ENCODE measurements around the gene CADM2. TPM values are rescaled to one million over a fixed set of nuclear protein-coding genes. Genes with fewer than 3 reads are reported as not detected.

Gene CADM2
- total and polyA plus RNA-seq, 2 donors (not counting 3 experiments of a cell fraction or from before 2014, with no cell fraction given): not detected

DNA sequence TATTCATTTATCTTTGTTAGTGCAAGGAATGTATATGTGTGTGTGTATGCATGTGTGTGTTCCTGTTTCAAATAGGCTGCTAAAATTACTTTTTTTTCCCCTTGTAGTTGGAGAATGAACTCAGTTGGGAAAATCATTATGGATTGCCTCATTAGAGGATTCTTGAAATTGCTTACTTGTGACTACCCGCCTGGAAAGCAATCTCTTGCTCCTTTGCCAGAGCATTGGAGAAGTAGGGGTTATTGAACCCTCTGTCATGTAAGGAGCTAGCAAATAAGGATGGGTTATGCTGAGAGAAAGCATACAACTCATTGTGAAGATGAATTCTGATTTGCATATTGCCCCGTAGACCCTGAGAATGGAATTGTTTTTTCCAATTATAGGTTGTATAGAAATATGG lies 474.5 kb downstream of the CADM2 start:
- Histone ChIP-seq H3K36me3 (ENCODE audit: control insufficient read depth in 2 of 2, extremely low read depth in 1 of 2, insufficient read depth in 2 of 2, low read length in 2 of 2) (no peaks in the 10 kb centered on the region), H3K9me3 (replicated peaks; ENCODE audit: control insufficient read depth, insufficient read depth, low read length) (no peaks in the 10 kb centered on the region), H3K4me3 (replicated peaks in 1 of 3; ENCODE audit: insufficient read depth in 1 of 3, low read depth in 1 of 3, low read length in 3 of 3) (no peak overlapping the region), H3K4me2 (ENCODE audit: insufficient read depth, low read length) (no peak overlapping the region), H3K27me3 (ENCODE audit: control insufficient read depth in 2 of 2, insufficient read depth in 2 of 2, low read length in 2 of 2) (no peaks in the 10 kb centered on the region), H3K4me1 (ENCODE audit: control insufficient read depth, extremely low read depth, insufficient read depth, low read length) (no peaks in the 10 kb centered on the region), H3K79me2 (ENCODE audit: control insufficient read depth, insufficient read depth, low read length) (no peaks in the 10 kb centered on the region), H3K9me1 (replicated peaks; ENCODE audit: control insufficient read depth, extremely low read depth, insufficient read depth, low read length) (no peaks in the 10 kb centered on the region), H2AFZ (ENCODE audit: low read depth, low read length) (no peak overlapping the region), H3K27ac (ENCODE audit: insufficient read depth, low read depth, low read length) (no peak overlapping the region), H3K9ac (replicated peaks; ENCODE audit: extremely low read depth, insufficient read depth, low read length) (no peak overlapping the region), H4K20me1 (replicated peaks; ENCODE audit: control insufficient read depth, extremely low read depth, insufficient read depth, low read length) (no peaks in the 10 kb centered on the region)
- FAIRE-seq (no peak), DNase-seq (ENCODE audit: low read depth, low spot score) (no peak)
- no TSS peak for BruUV-seq (replicated peaks)
- no peak for TF ChIP-seq MYC (IDR thresholded peaks at IDR 0.05; ENCODE audit: low read depth, low read length)
- no peak for TF ChIP-seq POLR2A (IDR thresholded peaks at IDR 0.05; ENCODE audit: low read depth, low read length)
- TF ChIP-seq, protein P1, sequence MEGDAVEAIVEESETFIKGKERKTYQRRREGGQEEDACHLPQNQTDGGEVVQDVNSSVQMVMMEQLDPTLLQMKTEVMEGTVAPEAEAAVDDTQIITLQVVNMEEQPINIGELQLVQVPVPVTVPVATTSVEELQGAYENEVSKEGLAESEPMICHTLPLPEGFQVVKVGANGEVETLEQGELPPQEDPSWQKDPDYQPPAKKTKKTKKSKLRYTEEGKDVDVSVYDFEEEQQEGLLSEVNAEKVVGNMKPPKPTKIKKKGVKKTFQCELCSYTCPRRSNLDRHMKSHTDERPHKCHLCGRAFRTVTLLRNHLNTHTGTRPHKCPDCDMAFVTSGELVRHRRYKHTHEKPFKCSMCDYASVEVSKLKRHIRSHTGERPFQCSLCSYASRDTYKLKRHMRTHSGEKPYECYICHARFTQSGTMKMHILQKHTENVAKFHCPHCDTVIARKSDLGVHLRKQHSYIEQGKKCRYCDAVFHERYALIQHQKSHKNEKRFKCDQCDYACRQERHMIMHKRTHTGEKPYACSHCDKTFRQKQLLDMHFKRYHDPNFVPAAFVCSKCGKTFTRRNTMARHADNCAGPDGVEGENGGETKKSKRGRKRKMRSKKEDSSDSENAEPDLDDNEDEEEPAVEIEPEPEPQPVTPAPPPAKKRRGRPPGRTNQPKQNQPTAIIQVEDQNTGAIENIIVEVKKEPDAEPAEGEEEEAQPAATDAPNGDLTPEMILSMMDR (IDR thresholded peaks at IDR 0.05; ENCODE audit: extremely low read depth in 1 of 2, insufficient read depth in 1 of 2, low read depth in 1 of 2, low read length in 2 of 2): no peak
- TF ChIP-seq EZH2 (IDR thresholded peaks at IDR 0.05; ENCODE audit: borderline replicate concordance, low read depth, low read length, severe bottlenecking): no peak
- no peak for TF ChIP-seq FOS (IDR thresholded peaks at IDR 0.05; ENCODE audit: borderline replicate concordance, insufficient read depth, low read length)
- no peak for TF ChIP-seq POLR2AphosphoS5 (IDR thresholded peaks at IDR 0.05; ENCODE audit: insufficient read depth, low read depth, low read length)
- TF ChIP-seq JUN (IDR thresholded peaks at IDR 0.05; ENCODE audit: borderline replicate concordance, insufficient read depth, insufficient read length, low read depth): no peak
- TF ChIP-seq, protein P2, sequence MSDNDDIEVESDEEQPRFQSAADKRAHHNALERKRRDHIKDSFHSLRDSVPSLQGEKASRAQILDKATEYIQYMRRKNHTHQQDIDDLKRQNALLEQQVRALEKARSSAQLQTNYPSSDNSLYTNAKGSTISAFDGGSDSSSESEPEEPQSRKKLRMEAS (IDR thresholded peaks at IDR 0.05; ENCODE audit: insufficient read depth, insufficient read length): no peak
- no peak for TF ChIP-seq GATA2 (IDR thresholded peaks at IDR 0.05; ENCODE audit: insufficient read depth, insufficient read length, low read depth, low read length)
- dilution Hi-C loops (cut with MboI; ENCODE audit: extremely low pct_ligation_motif_present, low sequenced_read_pairs) (no loop called here), intact Hi-C loops (cut with micrococcal nuclease) (no loop called here)
- ChIA-PET POLR2A (no interaction called here), CTCF (no interaction called here)
